H9 (cell line): ENCODE data around the gene PIAS4. TPM values are rescaled to one million over a fixed set of nuclear protein-coding genes. Genes with fewer than 3 reads are reported as not detected.
A peak's percentile ranks its signal among the peaks of the same experiment; 100 is the strongest.

Experiments
- DNase-seq: peaks from one replicate; pipeline ENCODE4 v3.0.0-alpha.2; 2017
- H2AFZ ChIP-seq: one replicate; pipeline ENCODE4 v1.6.1; 2013; ENCODE audit warnings: mild to moderate bottlenecking, low read length, control low read depth, moderate library complexity
- H2AK5ac ChIP-seq: 2 replicates; pipeline ENCODE4 v1.6.1; 2013; ENCODE audit warnings: low read length, control low read depth, mixed read lengths; ENCODE audit not compliant: insufficient read length
- H2BK120ac ChIP-seq: one replicate; pipeline ENCODE4 v1.6.1; 2013; ENCODE audit warnings: low read depth, mild to moderate bottlenecking, low read length, control low read depth, inconsistent platforms; ENCODE audit not compliant: poor library complexity, severe bottlenecking
- H2BK12ac ChIP-seq: 2 replicates; pipeline ENCODE4 v1.6.1; 2013; ENCODE audit warnings: low read length, control low read depth, mixed read lengths, low read depth; ENCODE audit not compliant: insufficient read length
- H2BK15ac ChIP-seq: 2 replicates; pipeline ENCODE4 v1.6.1; 2013; ENCODE audit warnings: low read depth, low read length, control low read depth
- H2BK20ac ChIP-seq: one replicate; pipeline ENCODE4 v1.6.1; 2013; ENCODE audit warnings: low read depth, mild to moderate bottlenecking, low read length, control low read depth, inconsistent platforms; ENCODE audit not compliant: poor library complexity, severe bottlenecking
- H2BK5ac ChIP-seq: 2 replicates; pipeline ENCODE4 v1.6.1; 2013; ENCODE audit warnings: low read length, control low read depth, mixed read lengths; ENCODE audit not compliant: insufficient read length
- H3K14ac ChIP-seq: 2 replicates; pipeline ENCODE4 v1.6.1; 2013; ENCODE audit warnings: low read length, control low read depth; ENCODE audit not compliant: insufficient read depth
- H3K18ac ChIP-seq: 2 replicates; pipeline ENCODE4 v1.6.1; 2013; ENCODE audit warnings: low read depth, mild to moderate bottlenecking, mixed read lengths, low read length, control low read depth; ENCODE audit not compliant: insufficient read length
- H3K23ac ChIP-seq: 2 replicates; pipeline ENCODE4 v1.6.1; 2013; ENCODE audit warnings: low read length, control low read depth, mixed read lengths, low read depth; ENCODE audit not compliant: insufficient read length
- H3K23me2 ChIP-seq: 2 replicates; pipeline ENCODE4 v1.6.1; 2013; ENCODE audit warnings: low read depth, mild to moderate bottlenecking, mixed read lengths, low read length, control low read depth; ENCODE audit not compliant: insufficient read length, poor library complexity, severe bottlenecking
- H3K27ac ChIP-seq: 2 replicates; pipeline ENCODE4 v1.5.1; 2013; ENCODE audit warnings: low read length, control low read depth, mixed read lengths, low read depth; ENCODE audit not compliant: insufficient read length
- H3K27me3 ChIP-seq: 2 replicates; pipeline ENCODE4 v1.6.1; 2013; ENCODE audit warnings: low read length, control low read depth, inconsistent platforms; ENCODE audit not compliant: insufficient read depth
- H3K4ac ChIP-seq: 2 replicates; pipeline ENCODE4 v1.6.1; 2013; ENCODE audit warnings: low read depth, mild to moderate bottlenecking, control low read depth, inconsistent platforms, low read length, moderate library complexity
- H3K4me1 ChIP-seq: 2 replicates; pipeline ENCODE4 v1.6.1; 2013; ENCODE audit warnings: low read length, control low read depth, inconsistent platforms; ENCODE audit not compliant: insufficient read depth
- H3K4me2 ChIP-seq: 2 replicates; pipeline ENCODE4 v1.6.1; 2013; ENCODE audit warnings: low read length, control low read depth, mixed read lengths; ENCODE audit not compliant: insufficient read length, insufficient read depth
- H3K56ac ChIP-seq: 2 replicates; pipeline ENCODE4 v1.6.1; 2013; ENCODE audit warnings: low read depth, mild to moderate bottlenecking, mixed read lengths, low read length, control low read depth; ENCODE audit not compliant: insufficient read length
- H3K79me1 ChIP-seq: 2 replicates; pipeline ENCODE4 v1.6.1; 2013; ENCODE audit warnings: low read depth, mild to moderate bottlenecking, moderate library complexity, low read length, control low read depth, inconsistent platforms; ENCODE audit not compliant: insufficient read depth, poor library complexity, severe bottlenecking
- H3K79me2 ChIP-seq: 2 replicates; pipeline ENCODE4 v1.6.1; 2013; ENCODE audit warnings: low read length, control low read depth, inconsistent platforms; ENCODE audit not compliant: insufficient read depth
- H3K9ac ChIP-seq: 2 replicates; pipeline ENCODE4 v1.6.1; 2013; ENCODE audit warnings: low read length, control low read depth, mixed read lengths; ENCODE audit not compliant: insufficient read length; ENCODE audit errors: extremely low read depth
- H3K9me3 ChIP-seq: one replicate; pipeline ENCODE4 v1.6.1; 2013; ENCODE audit warnings: low read depth, low read length, inconsistent platforms; ENCODE audit not compliant: control insufficient read depth
- H3T11ph ChIP-seq: one replicate; pipeline ENCODE4 v1.6.1; 2013; ENCODE audit warnings: mild to moderate bottlenecking, low read length, control low read depth, inconsistent platforms
- H4K20me1 ChIP-seq: one replicate; pipeline ENCODE4 v1.6.1; 2013; ENCODE audit not compliant: control insufficient read depth, insufficient read length, insufficient read depth
- H4K5ac ChIP-seq: 2 replicates; pipeline ENCODE4 v1.6.1; 2013; ENCODE audit warnings: low read depth, mild to moderate bottlenecking, mixed read lengths, low read length, control low read depth; ENCODE audit not compliant: insufficient read length
- H4K8ac ChIP-seq: replicated peaks from 2 replicates; pipeline ENCODE4 v1.6.1; 2013; ENCODE audit warnings: low read length, control low read depth, mixed read lengths, low read depth; ENCODE audit not compliant: insufficient read length
- H4K91ac ChIP-seq: 2 replicates; pipeline ENCODE4 v1.6.1; 2013; ENCODE audit warnings: low read depth, mild to moderate bottlenecking, moderate library complexity, mixed read lengths, low read length, control low read depth; ENCODE audit not compliant: insufficient read length
- H3K27ac Mint-ChIP-seq, 3 experiments: 2 replicates in 2 of 3; 3 replicates in 1 of 3; pipeline ENCODE4 v1.8.0; 2020 to 2021; ENCODE audit warnings: mixed read lengths in 3 of 3, mild to moderate bottlenecking in 1 of 3, moderate library complexity in 1 of 3
- H3K27me3 Mint-ChIP-seq: 2 replicates; pipeline ENCODE4 v1.8.0; 2021; ENCODE audit warnings: low read depth, mild to moderate bottlenecking, moderate library complexity, mixed read lengths
- H3K36me3 Mint-ChIP-seq, 3 experiments: 2 replicates in 2 of 3; 3 replicates in 1 of 3; pipeline ENCODE4 v1.8.0; 2020 to 2021; ENCODE audit warnings: low read depth in 3 of 3, mixed read lengths in 3 of 3; ENCODE audit not compliant: insufficient read depth in 1 of 3
- H3K4me1 Mint-ChIP-seq, 2 experiments: 2 replicates each; pipeline ENCODE4 v1.8.0; 2020; ENCODE audit warnings: mixed read lengths in 2 of 2
- H3K4me3 Mint-ChIP-seq, 2 experiments: 2 replicates in 1 of 2; 3 replicates in 1 of 2; pipeline ENCODE4 v1.8.0; 2020 to 2021; ENCODE audit warnings: mild to moderate bottlenecking in 2 of 2, mixed read lengths in 2 of 2, moderate library complexity in 1 of 2
- H3K9me3 Mint-ChIP-seq, 2 experiments: 2 replicates in 1 of 2; 3 replicates in 1 of 2; pipeline ENCODE4 v1.8.0; 2020; ENCODE audit warnings: mild to moderate bottlenecking in 2 of 2, mixed read lengths in 2 of 2, moderate library complexity in 1 of 2
- WGBS: extraction: QIAGEN DNeasy Blood & Tissue Kit; methylation state at CpG from one replicate; pipeline ENCODE4 v1.1.7; 2013; ENCODE audit warnings: missing lambda C conversion rate, low lambda C conversion rate, mixed read lengths; ENCODE audit not compliant: insufficient read length; ENCODE audit errors: extremely low coverage; 5-methylcytosine and 5-hydroxymethylcytosine counted together
- total RNA-seq: library from RNA; stranded (reverse); gene quantifications from 2 replicates; pipeline ENCODE4 v1.2.1, GENCODE V29; 2021
- TF ChIP-seq, protein P1 (sequence below): fragments of 200-600 bp; sonication (generic); conservative IDR thresholded peaks from 3 replicates; pipeline ENCODE4 v1.8.0; 2021; ENCODE audit warnings: antibody characterized with exemption, mild to moderate bottlenecking

The PIAS4 gene
- total RNA-seq, 1 experiment from 2014 or later, result 52.0 TPM

DNA sequence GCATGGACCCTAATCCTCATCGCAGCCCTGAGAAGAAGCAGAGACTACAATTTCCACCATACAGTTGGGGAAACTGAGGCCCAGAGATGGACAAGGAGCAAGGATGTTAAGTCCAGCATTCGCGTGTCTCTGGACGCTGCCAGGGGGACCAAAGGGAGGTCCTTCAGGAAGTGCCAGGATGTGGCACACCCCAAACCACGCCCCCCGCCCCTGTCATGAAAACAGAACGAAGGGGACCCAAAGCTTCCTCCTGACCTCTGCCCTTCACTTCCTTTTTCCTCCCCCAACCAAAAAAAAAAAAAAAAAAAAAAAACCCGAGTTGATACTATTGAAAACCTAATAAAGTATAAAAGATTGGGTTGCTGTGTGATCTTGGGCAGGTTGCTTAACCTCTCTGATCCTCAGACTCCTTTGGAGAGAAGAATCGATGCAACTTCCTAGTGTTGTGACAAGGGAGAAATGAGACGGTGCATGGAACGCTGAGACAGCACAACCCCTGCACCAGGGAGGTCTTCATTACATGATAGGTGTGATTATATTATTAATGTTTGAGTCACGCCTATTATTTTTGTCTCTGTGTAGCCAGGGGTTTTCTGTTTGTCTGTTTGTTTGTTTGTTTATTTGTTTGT is 61.9 kb downstream of the PIAS4 start:
- peaks cover 10% of the 10 kb centered on the region; the same call in 1 of the 2 replicates for H3K27me3 ChIP-seq
- no peak overlapping the region for H3K9ac ChIP-seq
- no peak overlapping the region for H3K4ac ChIP-seq
- no peak overlapping the region for H3K27ac Mint-ChIP-seq
- no peak overlapping the region for H2BK120ac ChIP-seq
- no peak overlapping the region for H2BK5ac ChIP-seq
- no peak overlapping the region for H2BK20ac ChIP-seq
- peak overlapping the region in 1 of 2 experiments; percentile 62; a peak in 2 of 5 replicates for H3K4me3 Mint-ChIP-seq
- H3K27ac ChIP-seq, result no peak overlapping the region
- H3K79me2 ChIP-seq, result no peaks in the 10 kb centered on the region; the same call in 1 of the 2 replicates
- WGBS, result no CpG with 5 or more reads among the region's 12 CpGs
- H2BK12ac ChIP-seq, result no peak overlapping the region
- H3K14ac ChIP-seq, result no peak overlapping the region
- no peaks in the 10 kb centered on the region for H3K9me3 ChIP-seq
- no peak overlapping the region for H3K4me2 ChIP-seq
- no peak overlapping the region for H3T11ph ChIP-seq
- no peak overlapping the region for H2BK15ac ChIP-seq
- H3K9me3 Mint-ChIP-seq, result no peaks in the 10 kb centered on the region; a peak in 2 of 5 replicates
- no peak overlapping the region for H4K91ac ChIP-seq
- H3K56ac ChIP-seq, result no peak overlapping the region
- no peaks in the 10 kb centered on the region for H4K20me1 ChIP-seq
- no peak overlapping the region for H2AK5ac ChIP-seq
- H3K23ac ChIP-seq, result no peak overlapping the region
- no peak overlapping the region for H4K8ac ChIP-seq
- peaks cover 31% of the 10 kb centered on the region for H3K27me3 Mint-ChIP-seq
- no peaks in the 10 kb centered on the region for H3K79me1 ChIP-seq
- H3K23me2 ChIP-seq, result peaks cover 9% of the 10 kb centered on the region
- H3K18ac ChIP-seq, result no peak overlapping the region
- no peak overlapping the region for H4K5ac ChIP-seq
- no peak overlapping the region for H2AFZ ChIP-seq
- H3K4me1 ChIP-seq, result no peaks in the 10 kb centered on the region; the same call in 1 of the 2 replicates
- H3K4me1 Mint-ChIP-seq, result peaks cover 5 to 13% of the 10 kb centered on the region in 2 experiments
- TF ChIP-seq, protein P1, sequence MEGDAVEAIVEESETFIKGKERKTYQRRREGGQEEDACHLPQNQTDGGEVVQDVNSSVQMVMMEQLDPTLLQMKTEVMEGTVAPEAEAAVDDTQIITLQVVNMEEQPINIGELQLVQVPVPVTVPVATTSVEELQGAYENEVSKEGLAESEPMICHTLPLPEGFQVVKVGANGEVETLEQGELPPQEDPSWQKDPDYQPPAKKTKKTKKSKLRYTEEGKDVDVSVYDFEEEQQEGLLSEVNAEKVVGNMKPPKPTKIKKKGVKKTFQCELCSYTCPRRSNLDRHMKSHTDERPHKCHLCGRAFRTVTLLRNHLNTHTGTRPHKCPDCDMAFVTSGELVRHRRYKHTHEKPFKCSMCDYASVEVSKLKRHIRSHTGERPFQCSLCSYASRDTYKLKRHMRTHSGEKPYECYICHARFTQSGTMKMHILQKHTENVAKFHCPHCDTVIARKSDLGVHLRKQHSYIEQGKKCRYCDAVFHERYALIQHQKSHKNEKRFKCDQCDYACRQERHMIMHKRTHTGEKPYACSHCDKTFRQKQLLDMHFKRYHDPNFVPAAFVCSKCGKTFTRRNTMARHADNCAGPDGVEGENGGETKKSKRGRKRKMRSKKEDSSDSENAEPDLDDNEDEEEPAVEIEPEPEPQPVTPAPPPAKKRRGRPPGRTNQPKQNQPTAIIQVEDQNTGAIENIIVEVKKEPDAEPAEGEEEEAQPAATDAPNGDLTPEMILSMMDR, result no peak
- no peaks in the 10 kb centered on the region for H3K36me3 Mint-ChIP-seq
- DNase-seq, result peak; percentile 46
